GM12892 (cell line): ENCODE data around the gene TPRKB.

ENCODE experiments used
- POLR2A ChIP-seq: IDR thresholded peaks from 2 replicates; pipeline ENCODE4 v1.6.1; 2011; ENCODE audit warnings: low read depth, low read length, control low read depth
- POLR2AphosphoS5 ChIP-seq: IDR thresholded peaks from 2 replicates; pipeline ENCODE4 v1.6.1; 2011; ENCODE audit warnings: low read depth, low read length, control low read depth
- TAF1 ChIP-seq: IDR thresholded peaks from 2 replicates; pipeline ENCODE4 v1.6.1; 2011; ENCODE audit warnings: low read depth, mild to moderate bottlenecking, control low read depth, low read length, borderline replicate concordance

- TF ChIP-seq POLR2A (no peak), POLR2AphosphoS5 (no peak), TAF1 (no peak)
Observed at GRCh38 chr2:73776381-73776780, 39.2 kb upstream of the TPRKB start.
